ENCODE data around the gene TMEFF2. TPM values are rescaled to one million over a fixed set of nuclear protein-coding genes. Genes with fewer than 3 reads are reported as not detected.

The TMEFF2 gene
- total and polyA plus RNA-seq, 2 of the 4 experiments (the other 2 are of a cell fraction) = 1.3 to 3.0 TPM

- Histone ChIP-seq H2AK9ac (replicated peaks; ENCODE audit: low read depth, low read length, poor library complexity) (no peak overlapping the region), H3K4ac (ENCODE audit: low read depth, low read length) (no peak overlapping the region), H3K9ac (ENCODE audit: low read depth, low read length) (no peak overlapping the region), H3K4me1 (ENCODE audit: control insufficient read depth, insufficient read depth, low read length) (no peaks in the 10 kb centered on the region), H3K23ac (ENCODE audit: low read depth, low read length) (no peak overlapping the region), H3K9me3 (ENCODE audit: control insufficient read depth, insufficient read depth, low read length) (no peaks in the 10 kb centered on the region), H2BK20ac (ENCODE audit: low read depth, low read length) (no peak overlapping the region), H3K27ac (ENCODE audit: insufficient read depth, low read length) (no peak overlapping the region), H4K5ac (ENCODE audit: low read depth, low read length) (no peak overlapping the region), H3K18ac (ENCODE audit: low read depth, low read length) (no peak overlapping the region), H3K56ac (ENCODE audit: extremely low read depth, insufficient read depth, low read length) (no peak overlapping the region), H4K8ac (ENCODE audit: low read depth in 2 of 2, low read length in 2 of 2) (no peak overlapping the region), H3K14ac (replicated peaks; ENCODE audit: low read depth, low read length) (no peak overlapping the region), H3K27me3 (ENCODE audit: control insufficient read depth, insufficient read depth, low read length) (no peaks in the 10 kb centered on the region), H2AK5ac (ENCODE audit: low read depth, low read length) (no peak overlapping the region), H3K79me1 (ENCODE audit: low read depth in 1 of 2, low read length in 2 of 2) (no peaks in the 10 kb centered on the region), H3K36me3 (ENCODE audit: control insufficient read depth, insufficient read depth, low read length) (no peaks in the 10 kb centered on the region), H3K9me1 (ENCODE audit: insufficient read depth, low read length) (no peaks in the 10 kb centered on the region), H4K91ac (ENCODE audit: insufficient read depth, low read depth, low read length) (no peak overlapping the region), H4K20me1 (ENCODE audit: insufficient read depth, low read length) (no peaks in the 10 kb centered on the region), H2BK15ac (ENCODE audit: low read depth, low read length) (no peak overlapping the region), H2AFZ (replicated peaks; ENCODE audit: low read length, poor library complexity) (no peak overlapping the region), H3K4me2 (ENCODE audit: low read depth, low read length) (no peak overlapping the region), H2BK120ac (ENCODE audit: low read depth, low read length) (no peak overlapping the region), H3K4me3 (ENCODE audit: insufficient read depth, low read depth, low read length) (no peak overlapping the region), H2BK5ac (ENCODE audit: low read depth, low read length, poor library complexity, severe bottlenecking) (no peak overlapping the region)
- intact Hi-C loops (cut with micrococcal nuclease) = no loop called here
- in situ Hi-C loops (cut with MboI; ENCODE audit: low sequenced_read_pairs) = no loop called here
- BruUV-seq (replicated peaks) = no TSS peak
- dilution Hi-C loops (cut with HindIII; ENCODE audit: low sequenced_read_pairs, unreplicated experiment) = no loop called here
- no CpG with 5 or more reads among the region's 1 CpG for WGBS, 2 experiments (ENCODE audit: extremely low coverage in 2 of 2, insufficient read length in 1 of 2)
- TF ChIP-seq FOS (IDR thresholded peaks at IDR 0.05; ENCODE audit: low read depth, low read length) (no peak), SMC3 (IDR thresholded peaks at IDR 0.05; ENCODE audit: low read depth, low read length) (no peak), POLR2A (IDR thresholded peaks at IDR 0.05; ENCODE audit: low read depth, low read length) (no peak), BHLHE40 (IDR thresholded peaks at IDR 0.05; ENCODE audit: low read depth, low read length) (no peak), MXI1 (IDR thresholded peaks at IDR 0.05; ENCODE audit: borderline replicate concordance, low read depth, low read length) (no peak), MAZ (IDR thresholded peaks at IDR 0.05; ENCODE audit: borderline replicate concordance, low read depth, low read length) (no peak), RAD21 (IDR thresholded peaks at IDR 0.05; ENCODE audit: low read length) (no peak), CHD1 (IDR thresholded peaks at IDR 0.05; ENCODE audit: low read depth, low read length) (no peak), NFE2L2 (IDR thresholded peaks at IDR 0.05; ENCODE audit: low read depth, low read length) (no peak), MAFK (IDR thresholded peaks at IDR 0.05; ENCODE audit: low read depth, low read length) (no peak), RCOR1 (IDR thresholded peaks at IDR 0.05; ENCODE audit: insufficient replicate concordance, low read length) (no peak), ELK1 (IDR thresholded peaks at IDR 0.05; ENCODE audit: borderline replicate concordance, low read depth, low read length) (no peak), RFX5 (IDR thresholded peaks at IDR 0.05; ENCODE audit: low read depth, low read length) (no peak), CEBPB (IDR thresholded peaks at IDR 0.05; ENCODE audit: low read depth, low read length) (no peak), USF2 (IDR thresholded peaks at IDR 0.05; ENCODE audit: low read depth, low read length) (no peak), CTCF (conservative IDR thresholded peaks at IDR 0.05; ENCODE audit: low read depth, low read length) (no peak)
- ChIA-PET CTCF (no interaction called here), POLR2A (ENCODE audit: unreplicated experiment) (no interaction called here)
- ATAC-seq (ENCODE audit: low read depth) = no peak
- DNase-seq = no peak
Measured at GRCh38 chr2:192119536-192119935, 75.2 kb downstream of the TMEFF2 start.

All from IMR-90 (cell line).